Right hindlimb (tissue), 1 donor: ENCODE measurements around the gene SGIP1.
"Not testable (repeated sequence)": the region's sequence is repeated elsewhere in the genome, so short reads cannot be mapped to it uniquely, and the experiment has no call there.

Experiments used
- DNase-seq: peaks from one replicate; pipeline ENCODE4 v3.0.0-alpha.2; 2018

SGIP1 gene

DNA sequence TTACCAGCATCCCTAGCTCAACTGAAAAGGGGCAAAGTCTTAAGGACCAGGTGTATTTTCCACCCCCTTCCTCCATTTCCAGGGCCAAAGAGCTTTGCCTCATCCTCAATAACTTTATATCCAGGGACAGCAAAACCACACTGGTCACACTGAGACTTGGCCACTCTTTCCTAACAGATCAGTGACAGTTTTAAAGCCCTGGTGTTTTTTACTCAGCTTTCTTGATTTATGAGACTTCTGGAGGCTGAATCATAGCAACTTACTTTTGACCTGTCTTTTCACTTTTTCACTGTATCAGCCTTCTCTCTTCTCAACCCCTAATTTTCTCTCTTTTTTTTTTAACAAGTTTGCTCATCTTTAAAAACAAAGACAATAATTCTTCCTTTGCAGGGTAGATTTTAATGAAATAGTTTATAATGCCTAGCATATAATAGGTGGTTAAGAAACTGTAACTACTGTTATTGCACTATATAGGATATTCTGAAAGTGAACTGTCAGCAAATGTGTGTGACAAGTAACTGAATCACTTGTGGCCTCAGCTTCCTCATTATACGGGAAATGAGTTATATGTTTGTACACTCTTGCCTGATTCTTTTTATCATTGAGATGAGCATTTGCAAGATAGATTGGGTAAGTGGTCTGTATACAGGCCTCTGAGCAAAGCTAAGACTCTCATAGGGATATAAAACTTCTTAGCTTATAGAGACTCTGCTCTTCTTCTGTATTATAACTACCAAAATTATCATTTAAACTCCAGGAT lies 198.6 kb downstream of the SGIP1 start:
- DNase-seq = no peak

DNA sequence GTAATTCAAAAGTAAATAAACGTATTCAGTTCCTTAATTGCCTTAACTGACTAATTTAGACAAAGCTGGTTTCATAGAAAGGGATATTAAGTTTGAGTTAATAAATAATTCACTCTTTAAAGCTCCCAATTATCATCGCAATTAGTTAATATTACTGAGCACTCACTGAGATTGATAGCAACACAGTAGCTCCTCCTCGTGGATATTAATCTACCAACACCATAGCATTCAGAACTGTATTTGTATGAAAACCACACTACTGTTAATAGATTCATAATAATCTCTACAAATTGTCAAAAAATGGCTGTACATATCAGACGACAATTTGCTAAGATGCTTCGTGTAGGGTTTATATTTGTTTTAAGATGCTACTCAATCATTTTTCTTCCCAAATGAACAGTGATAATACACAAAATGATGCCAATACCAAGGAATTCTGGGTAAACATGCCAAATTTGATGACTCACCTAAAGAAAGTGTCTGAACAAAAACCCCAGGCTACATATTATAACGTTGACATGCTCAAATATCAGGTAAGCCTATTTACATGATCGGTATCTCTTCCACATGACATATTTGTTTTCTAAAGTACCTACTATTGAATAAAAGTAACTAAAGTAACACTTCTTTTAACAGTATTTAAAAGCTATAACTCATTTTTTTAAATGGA lies 199.5 kb downstream of the SGIP1 start:
- DNase-seq = no peak

DNA sequence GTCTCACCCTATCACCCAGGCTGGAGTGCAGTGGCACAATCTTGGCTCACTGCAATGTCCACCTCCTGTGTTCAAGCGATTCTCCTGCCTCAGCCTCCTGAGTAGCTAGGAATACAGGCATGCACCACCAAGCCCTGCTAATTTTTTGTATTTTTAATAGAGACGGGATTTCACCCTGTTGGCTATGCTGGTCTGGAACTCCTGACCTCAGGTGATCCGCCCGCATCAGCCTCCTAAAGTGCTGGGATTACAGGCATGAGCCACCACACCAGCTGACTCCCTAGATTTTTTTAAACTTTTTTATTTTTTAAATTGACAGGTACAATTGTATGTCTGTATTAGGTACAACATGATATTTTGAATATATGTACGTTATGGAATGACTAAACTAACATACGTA lies 200.6 kb downstream of the SGIP1 start:
- DNase-seq = not testable (repeated sequence)

DNA sequence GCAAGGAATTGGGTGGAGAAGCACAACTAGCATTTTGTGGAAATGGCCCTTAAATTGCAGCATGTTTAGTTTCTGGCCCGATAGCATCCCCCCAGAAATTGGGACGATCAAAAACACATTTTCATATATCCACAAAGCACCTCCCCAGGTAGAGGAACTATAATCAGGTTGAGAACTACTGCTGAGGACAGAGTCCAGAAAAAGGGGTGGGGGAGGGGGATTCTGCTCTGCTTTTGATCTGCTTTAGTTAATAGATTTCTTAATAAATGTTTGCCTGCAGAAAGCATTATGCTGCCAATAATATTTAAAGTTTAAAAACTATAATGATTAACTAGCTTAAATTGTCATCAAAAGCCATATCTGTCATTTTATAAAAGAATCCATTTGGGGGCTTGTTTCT lies 203.9 kb downstream of the SGIP1 start:
- no peak for DNase-seq

DNA sequence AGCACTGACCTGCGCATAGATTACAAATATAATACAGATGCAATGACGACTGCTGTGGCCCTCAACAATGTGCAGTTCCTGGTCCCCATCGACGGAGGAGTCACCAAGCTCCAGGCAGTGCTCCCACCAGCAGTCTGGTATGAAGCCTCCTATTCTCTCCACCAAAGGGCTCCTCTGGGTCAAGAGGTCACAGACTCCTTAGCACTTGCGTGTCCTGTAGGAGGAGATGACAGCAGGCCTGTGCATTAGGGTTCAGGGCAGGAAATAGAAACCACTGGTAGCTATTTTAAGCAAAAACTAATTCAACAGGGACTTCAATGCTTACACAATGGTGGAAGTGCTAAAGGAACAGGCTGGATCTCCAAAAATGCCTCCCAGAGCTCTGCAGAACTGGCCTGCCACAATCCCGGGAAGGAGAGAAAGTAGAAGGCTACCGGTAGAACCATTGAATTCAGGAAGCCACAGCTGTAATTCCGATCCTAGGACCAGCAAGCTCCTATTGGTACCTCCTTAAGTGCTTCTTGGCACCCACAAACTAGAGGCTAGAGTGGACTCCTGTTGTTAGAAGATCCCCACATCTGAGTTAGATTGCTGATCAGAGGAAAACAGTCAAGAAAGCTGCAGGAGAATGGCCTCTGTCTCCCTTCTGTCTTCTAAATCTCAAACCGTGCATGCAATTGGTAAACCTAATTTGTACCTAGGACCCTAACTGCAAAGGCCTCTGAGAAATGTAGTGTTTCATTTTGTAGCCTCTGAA lies 205.6 kb downstream of the SGIP1 start:
- no peak for DNase-seq

DNA sequence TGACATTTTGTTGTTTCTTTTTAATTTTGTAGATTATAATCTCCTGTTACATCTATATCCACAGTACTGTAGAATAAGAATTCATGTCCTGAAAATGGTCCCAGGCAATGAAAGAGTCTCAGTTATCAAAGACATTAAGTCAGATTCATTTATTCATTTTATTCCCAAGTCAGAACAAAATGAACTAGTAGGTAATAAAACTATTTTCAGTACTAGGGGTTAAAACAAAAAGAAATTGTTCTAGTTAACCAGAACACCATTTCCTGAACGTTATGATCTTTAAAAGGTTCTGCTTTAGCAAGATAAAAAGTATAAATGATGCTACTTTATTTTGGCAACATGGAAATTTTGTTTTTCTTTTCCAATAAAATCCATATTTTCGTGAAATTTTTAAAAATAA lies 211.5 kb downstream of the SGIP1 start:
- DNase-seq = no peak

DNA sequence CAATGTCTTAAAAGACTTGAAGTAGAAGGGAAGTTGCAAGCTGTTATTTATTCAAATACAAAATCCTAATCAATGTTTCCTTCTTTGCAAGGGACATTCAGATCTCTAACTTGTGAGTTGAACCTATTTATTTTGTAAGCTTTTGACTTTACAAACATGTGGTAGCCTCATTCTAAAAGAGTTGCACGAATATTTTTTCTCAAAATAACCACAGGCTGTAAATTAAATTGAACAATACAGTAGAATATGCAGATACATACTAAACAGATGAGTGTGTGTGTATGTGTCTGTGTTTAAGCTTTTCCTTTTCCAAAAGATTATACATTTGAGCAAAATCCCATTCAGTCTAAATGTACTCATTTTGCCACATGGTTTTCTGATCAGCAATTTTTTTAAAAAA lies 213.5 kb downstream of the SGIP1 start:
- DNase-seq = no peak

DNA sequence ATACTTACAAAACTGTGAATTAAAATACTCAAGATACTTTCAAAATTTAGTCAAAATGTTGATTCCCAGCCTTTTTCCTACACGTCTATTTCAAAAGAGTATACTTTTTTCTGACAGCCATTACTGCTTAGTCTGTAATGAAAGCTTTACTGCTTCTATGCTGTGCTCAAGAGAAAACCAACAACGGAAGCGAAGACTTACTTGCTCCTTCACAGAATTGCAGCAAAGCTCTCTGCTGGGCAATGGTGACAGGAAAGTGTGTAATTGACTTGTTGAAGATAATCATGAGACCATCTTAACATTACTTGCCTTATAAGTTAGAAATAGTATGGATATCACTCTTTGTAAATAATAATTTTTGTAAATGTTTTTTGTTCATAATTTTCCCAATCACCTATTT lies 216.6 kb downstream of the SGIP1 start:
- no peak for DNase-seq

GRCh38 chr1:66751160-66751559 lies 217.2 kb downstream of the SGIP1 start:
- DNase-seq = no peak

DNA sequence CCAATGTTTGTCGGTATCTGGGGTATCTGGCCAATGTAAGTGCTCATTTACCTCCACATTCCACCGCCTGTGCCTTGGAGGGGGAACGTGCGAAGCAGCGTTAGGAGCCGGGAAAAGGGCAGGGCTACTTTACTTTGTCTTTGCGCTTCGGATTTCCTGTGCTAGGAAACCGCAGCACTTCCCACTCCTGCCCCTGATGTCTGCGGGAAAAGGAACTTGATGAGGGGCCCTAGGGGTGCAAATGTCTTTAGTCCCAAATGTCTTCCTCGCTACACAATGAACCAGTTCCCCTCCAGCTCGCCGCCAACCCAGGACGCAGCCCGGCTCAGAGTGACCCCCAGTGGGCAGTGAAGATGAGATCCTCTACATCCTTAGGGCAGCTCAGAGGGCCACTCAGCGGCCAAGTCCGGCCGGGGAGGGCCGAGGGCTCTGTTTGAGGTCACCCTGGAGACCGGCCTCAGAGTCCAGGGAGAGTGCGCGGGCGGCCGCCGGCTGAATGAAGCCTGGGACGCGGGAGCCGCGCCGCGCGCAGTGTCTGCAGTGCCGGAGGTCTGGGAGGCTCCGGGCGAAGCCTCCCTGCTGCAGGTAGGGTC lies 218.1 kb downstream of the SGIP1 start, which contains the start of gene DYNLT5:
TSS of gene DYNLT5 (plus strand) at position 460 of the 593 bp plus-strand sequence. CDS start 2,200 bp downstream, outside the sequence.
- peak; percentile 66 for DNase-seq

GRCh38 chr1:66752671-66753371 lies 218.9 kb downstream of the SGIP1 start:
- no peak for DNase-seq

DNA sequence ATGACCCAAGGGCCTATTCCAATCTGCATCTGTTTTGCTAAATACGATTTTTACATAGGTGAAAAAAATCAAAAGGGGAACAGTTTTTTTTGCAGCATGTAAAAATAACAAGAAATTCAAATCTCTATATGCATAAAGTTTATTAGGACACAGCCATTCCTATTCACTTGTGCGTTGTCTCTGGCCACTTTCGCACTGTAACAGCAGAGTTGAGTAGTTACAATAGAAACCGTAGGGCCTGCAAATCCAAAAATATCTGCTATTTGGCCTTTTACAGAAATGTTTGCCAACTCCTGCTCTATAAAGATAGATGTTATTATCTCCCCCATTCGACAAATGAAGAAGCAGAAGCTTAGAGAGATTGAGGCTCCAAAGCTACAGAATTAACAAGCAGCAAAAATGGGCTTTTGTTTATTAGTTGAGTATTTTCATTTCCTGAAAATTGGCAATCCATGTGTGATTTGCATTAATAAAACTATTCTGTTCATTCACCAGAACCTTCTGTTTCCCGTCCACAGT lies 223.8 kb downstream of the SGIP1 start:
- no peak for DNase-seq

GRCh38 chr1:66758241-66758755 lies 224.3 kb downstream of the SGIP1 start:
- DNase-seq = no peak

- DNase-seq = no peak
These were observed 226.6 kb downstream of the SGIP1 start for GRCh38 chr1:66760506-66760905.

DNA sequence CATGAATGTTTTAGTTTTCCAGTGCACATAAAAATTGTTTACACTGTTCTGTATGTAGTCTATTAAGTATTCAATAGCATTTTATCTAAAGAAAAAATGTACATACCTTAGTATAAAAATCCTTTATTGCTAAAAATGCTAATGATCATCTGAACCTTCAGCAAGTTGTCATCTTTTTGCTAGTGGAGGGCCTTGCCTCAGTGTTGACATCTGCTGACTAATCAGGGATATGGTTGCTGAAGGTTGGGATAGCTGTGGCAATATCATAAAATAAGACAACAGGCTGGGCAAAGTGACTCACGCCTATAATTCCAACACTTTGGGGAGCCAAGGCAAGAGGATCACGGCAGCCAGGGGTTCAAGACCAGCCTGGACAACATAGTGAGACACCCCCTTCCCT lies 227.3 kb downstream of the SGIP1 start:
- no peak for DNase-seq

- peak; percentile 26 for DNase-seq
These were observed 231.1 kb downstream of the SGIP1 start for GRCh38 chr1:66764994-66765578.

DNA sequence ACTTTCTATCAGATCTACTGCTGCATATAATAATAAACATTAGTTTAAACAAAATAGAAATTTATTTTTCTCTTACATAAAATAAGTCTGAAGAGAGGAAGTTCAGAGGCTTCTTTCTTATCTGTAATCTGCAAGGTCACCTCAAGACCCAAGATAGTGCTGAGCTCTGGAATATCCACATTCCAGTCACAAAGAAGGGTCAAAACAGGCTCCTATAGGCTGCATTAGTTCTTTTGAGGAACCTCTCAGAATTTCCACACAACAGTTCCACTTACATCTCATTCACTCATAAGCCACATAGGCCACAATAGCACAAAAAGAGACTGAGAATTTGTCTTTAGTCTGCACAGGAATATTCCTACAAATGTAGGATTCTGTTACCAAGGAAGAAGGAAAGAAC lies 233.7 kb downstream of the SGIP1 start:
- DNase-seq = no peak

- DNase-seq = no peak
These were observed 235.0 kb downstream of the SGIP1 start for GRCh38 chr1:66768965-66769364.

DNA sequence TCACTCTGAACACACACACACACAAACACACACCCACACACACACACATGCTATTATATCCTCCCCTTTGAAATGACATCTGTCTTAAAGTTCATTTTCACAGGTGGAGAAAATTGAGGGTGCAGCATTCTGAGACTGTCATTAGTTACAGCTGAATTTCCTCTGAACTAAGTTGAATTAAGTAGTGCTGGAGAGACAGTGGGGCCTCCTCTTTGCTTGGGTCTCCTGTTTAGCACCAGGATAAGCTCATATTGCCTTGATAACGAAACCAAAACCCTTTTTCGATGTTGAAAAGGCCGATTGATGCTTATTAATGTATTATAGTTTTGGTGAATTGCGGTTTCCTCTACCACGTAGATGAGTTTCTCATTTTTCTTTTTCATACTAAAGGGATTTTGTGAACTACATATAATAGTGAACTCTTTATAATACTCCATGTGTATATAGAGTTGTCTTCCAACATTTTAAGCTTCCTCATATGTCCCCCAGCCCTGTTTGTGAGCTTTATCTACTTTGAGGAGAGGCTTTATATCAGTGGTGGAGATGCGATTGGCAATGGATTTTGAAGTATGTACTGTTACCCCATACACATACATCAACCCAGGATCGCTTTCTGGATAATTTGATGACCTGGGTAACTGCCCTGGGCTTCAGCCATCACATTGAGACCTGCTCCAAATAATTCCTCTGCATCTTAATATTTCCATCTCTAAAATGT lies 235.7 kb downstream of the SGIP1 start:
- DNase-seq = no peak

GRCh38 chr1:66770240-66770639 lies 236.3 kb downstream of the SGIP1 start:
- no peak for DNase-seq

DNA sequence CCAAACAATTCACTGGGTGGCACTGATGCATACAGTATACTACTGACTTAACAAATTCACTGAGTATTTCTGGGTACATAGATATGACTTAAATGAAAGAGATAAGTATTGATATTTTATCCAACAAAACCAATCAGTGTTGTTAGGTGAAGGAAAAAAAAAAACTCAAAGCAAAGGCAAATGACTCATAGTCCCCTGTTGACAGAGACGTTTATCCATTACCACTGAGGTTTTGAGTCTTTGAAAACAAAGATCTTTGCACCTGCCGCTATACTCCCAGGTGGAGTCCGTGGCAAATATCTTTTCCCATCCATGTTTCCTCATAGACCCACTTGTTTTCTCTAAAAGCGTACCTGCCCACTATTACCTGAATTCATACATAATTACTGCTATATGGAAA lies 236.7 kb downstream of the SGIP1 start:
- DNase-seq = no peak
